Activated T-helper 9 cell treated with anti-CD3 and anti-CD28 coated beads, Interleukin-2, amount 50 U/mL, for 16 hours (primary cell): Measurements from ENCODE around the gene PAK6.

Experiments used
- DNase-seq: peaks from one replicate; pipeline ENCODE4 v3.0.0-alpha.2; 2020; ENCODE audit warnings: low read depth

Gene PAK6

GRCh38 chr15:40238532-40239403 lies at the start of gene PAK6:
Gene PAK6 (plus strand): TSS chr15:40239063. CDS start chr15:40264786, 25,723 bp downstream.
- no peak for DNase-seq

DNA sequence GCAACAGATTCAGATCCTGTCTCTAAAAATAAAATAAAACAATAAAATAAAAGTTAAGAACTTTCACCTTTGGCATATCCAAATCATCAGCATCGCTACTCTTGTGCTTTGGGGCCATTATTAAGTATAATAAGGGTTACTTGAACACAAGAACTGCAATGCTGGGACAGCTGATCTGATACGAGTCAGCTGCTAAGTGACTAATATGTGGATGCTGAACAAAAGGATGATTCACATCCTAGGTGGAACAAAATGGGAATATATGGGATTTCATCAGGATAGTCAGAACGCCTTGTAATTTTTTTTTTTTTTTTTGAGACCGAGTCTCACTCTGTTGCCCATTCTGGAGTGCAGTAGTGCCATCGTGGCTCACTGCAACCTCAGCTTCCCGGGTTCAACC lies 48.3 kb upstream of the PAK6 start:
- DNase-seq: no peak

DNA sequence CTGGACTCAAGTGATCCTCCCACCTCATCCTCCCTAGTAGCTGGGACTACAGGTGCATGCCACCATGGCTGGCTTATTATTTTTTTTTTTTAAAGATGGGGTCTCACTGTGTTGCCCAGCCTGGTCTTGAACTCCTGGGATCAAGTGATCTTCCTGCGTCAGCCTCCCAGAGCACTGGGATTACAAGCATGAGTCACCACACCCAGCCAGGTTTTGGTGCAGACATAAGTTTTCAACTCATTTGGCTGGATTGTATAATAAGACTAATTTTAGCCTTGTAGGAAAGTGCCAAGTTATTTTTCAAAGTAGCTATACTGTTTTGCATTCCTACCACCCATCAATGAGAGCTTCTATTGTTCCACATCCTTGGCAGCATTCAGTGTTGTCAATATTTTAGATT lies 45.9 kb upstream of the PAK6 start:
- no peak for DNase-seq

- no peak for DNase-seq
These were observed 41.4 kb upstream of the PAK6 start for GRCh38 chr15:40197434-40197833.

- DNase-seq: no peak
These were observed 40.3 kb upstream of the PAK6 start for GRCh38 chr15:40198355-40199085.

DNA sequence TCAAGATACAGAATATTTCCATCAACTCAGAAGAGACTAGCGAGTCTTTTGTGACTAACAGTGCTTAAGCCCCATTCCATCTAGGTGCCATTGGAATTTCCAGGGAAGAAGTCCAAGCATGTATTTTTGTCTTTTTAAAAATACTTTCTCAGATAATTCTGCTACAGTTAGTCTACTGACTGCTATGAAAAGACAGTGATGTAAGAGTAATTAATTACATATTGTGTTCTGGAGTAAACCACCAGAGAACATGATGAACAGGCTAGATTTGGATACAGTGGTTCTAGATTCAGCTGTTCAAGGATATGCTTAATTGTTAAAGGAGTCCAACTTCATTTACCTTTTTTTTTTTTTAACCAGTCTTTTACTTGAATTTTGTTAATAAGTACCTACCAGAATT lies 34.8 kb upstream of the PAK6 start:
- no peak for DNase-seq

DNA sequence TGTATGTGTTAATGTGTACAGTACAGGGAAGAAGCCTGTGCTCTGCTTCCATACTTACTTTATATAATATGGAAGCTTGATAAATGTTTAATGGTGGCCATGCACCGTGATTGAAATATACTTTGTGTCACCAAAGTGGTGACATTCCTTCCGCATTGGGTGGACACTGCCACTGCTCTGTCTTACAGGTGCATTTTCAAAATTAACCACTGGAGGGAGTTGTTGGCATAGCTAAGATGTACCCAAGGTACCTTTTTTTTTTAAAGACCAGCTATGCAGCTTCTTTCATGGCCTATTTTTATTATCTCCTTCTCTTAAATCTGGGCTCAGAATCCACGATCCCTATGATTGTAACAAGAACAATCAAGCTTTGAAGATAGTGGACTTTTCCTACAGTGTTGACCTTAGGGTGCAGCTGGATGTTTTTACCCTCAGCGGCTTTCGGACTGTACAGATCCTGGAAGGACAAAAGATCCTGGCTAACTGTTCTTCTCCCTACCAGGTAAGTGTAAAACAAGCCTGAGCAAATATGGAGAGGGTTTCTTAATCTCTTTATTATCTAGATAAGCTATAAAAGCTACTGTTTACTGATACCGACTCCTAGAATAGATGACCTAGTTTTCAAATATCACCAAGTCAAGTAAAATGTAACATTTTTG lies 21.6 kb upstream of the PAK6 start:
- DNase-seq: no peak

DNA sequence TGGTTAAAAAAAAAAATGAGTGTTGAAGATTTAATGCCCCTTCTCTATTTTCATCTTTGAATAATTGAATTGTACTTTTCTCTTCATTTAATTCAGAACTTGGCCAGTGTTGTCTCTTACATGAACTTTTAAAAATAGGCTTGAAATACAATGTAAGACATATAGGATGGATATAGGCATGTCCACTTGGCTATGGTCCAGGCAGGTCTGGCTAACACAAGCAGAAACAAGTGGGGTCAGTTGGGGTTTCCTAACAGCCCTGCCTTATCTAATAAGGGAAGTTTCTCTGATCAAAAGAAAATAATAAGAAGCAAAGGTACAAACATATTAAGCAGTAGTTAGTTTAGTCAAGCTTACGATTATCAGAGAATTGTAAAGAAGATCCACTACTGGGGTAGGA lies 19.1 kb upstream of the PAK6 start:
- DNase-seq: no peak

DNA sequence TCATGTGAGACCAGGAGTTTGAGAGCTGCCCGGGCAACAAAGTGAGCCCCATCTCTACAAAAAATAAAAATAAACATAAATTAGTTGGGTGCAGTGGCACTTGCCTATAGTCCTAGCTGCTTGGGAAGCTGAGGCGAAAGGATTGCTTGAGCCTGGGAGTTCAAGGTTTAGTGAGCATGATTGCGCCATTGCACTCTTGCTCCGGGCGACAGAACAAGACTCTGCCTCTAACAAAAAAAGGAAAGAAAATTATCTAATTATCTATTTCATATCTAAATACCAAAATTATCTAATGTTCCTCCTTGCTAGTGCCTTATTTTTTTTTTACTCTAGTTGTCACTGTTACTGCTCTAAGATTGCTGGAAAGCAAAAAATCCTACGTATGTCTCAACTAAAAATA lies 16.7 kb upstream of the PAK6 start:
- DNase-seq: no peak

GRCh38 chr15:40226736-40227135 lies 12.1 kb upstream of the PAK6 start:
- no peak for DNase-seq

DNA sequence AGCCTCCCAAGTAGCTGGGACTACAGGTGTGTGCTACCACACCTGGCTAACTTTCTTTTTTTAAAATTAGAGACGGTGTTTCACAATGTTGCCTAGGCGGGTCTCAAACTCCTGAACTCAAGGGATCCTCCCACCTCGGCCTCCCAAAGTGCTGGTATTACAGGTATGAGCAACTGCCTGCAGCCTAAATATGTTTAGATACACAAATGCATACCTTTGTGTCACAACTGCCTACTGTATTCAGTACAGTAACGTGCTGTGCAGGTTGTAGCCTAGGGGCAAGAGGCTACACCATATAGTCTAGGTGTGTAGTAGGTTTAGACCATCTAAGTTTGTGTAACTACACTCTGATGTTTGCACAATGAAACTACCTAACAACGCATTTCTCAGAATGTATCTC lies 9.5 kb upstream of the PAK6 start:
- DNase-seq: no peak

DNA sequence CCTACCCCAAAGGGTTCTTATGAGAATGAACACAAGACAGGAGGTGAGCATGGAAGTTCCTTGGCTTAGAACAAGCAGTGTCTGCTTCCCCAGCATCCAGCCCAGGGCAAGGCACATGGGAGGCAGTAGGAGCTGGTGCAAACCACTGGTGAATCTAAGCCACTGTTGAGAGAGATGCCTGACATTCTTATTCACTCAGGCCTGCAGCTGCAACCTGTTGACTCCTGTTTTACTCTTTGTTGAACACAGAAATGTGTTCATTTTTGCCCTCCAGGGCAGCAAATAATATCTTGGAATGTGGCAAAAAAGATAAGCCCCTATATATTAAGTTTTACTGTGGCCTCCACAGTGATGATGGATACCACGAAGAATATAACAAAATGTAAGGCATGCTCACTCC lies 8.9 kb upstream of the PAK6 start:
- no peak for DNase-seq

DNA sequence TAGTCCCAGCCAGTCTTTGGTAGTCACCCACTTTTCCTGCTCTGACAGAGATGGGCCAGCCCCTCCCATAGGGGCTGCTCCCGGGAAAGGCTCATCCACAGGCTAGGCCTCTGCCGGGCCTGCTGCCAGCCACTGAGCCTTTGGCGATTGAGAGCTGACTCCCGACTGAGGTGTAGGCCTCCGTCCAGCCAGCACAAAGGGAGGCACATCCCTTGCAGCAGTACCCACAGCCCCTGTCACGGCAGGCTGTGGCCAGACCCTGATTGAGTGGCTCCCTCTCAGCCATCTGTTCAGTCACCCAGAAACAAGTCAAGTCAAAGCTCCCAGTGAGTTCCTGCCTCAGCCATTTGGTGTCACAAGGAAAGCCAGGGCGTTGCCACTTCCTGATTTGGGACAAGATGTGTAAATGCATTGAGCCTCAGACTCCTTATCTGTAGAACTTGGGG lies 6.2 kb upstream of the PAK6 start:
- no peak for DNase-seq

DNA sequence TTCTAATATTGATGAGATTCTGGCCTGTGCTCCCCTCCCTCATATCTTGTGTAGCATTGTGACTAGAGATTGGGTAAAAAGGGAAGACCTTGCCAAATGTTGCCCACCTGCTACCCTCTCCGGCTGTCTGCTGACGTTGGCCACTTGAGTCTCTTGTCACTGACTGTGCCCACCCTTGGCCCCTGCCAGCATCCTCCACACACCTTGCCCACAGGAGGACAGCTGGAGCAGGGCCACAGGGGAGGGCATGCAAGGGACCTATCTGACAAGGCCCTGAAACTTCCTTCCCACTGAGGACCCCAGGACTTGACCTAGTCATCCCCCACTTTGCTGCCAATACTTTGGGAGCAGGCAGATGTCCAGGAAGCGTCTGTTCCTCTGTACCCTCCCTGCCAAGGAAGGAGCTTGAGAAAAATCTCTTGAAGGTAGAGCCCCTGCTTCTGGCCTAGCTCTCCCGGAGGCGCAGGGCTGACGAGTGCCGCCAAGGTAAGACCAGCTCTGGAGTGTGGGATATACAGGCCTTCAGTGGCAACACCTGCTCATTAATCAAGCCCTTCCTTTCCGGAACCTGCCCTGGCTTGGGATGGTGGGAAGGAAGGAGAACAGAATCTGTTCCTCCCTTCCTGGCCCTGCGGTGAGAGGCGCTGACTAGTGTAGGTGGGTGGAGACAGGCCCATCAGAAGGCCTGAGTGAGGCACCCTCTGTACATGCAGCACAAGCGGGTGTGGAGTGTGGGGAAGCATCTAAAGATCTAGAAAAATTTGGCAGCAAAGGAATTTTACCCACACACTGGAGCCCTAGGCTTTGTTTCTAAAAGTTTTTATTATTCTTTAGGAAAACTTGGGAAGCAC lies 4.9 kb upstream of the PAK6 start:
- no peak for DNase-seq

DNA sequence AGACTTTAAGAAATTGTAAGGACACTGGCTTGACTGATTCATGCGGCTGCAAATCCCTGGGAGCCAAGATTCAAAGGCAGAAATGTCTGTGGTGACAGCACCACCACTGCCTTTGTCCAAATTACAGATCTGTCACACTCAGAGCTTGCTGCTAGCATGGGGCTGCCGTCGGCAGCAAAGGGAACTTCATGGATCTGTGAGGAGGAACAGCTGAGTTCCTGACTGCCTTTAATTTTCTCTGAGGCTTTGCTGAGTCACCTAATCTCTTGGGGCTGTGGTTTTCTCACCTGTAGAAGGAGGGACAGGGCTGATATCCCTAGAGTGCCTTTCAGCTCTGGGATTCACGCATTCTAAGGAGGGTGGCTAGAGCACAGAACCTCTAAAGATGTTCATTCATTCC lies 4.1 kb upstream of the PAK6 start:
- DNase-seq: no peak

DNA sequence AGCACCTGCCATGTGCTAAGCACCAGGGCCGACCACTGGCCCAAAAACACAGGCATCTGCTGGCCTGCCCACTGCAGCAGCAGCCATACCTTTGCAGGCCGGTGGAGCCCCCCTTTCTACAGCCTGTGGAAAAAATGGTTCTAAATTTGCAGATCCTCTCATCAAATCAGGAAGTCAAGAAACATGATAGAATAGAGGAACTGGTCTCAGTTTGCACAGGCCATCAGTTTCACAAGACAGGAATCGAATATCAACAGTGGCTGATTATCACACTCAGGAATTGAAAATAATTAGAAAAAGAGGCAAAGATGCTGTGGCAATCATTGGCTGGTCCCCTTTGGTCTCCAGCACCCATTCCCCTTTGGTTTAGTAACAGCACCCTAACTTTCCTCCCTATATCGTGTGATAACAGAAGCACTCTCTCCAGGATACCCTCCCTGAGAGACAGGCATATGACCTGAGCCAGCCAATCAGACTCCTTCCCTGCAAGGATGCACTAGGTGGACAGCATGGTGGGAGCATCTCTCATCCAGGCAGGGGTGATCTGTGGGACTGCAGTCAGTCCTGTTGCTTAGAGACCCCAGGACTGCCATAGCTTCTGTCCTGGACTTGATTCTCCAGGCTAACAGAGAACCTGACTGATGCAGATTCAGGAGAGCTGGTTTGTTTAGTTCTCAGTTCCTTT lies 3.5 kb upstream of the PAK6 start:
- DNase-seq: no peak

DNA sequence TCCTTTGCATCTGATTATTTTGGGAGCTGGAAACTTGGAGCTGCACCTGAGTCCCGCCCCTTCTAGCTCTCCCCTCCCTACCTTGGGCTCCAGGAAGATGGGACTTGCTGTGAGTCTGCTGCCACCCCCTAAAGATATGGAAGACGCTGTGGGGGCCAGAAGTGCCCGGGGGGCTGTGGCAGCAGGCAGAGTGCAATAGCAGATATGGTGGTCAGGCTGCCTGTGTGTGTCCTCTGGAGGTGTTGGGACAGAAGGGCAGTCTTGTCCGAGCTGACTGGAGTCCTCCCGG lies 485 bp downstream of the PAK6 start:
- DNase-seq: no peak

DNA sequence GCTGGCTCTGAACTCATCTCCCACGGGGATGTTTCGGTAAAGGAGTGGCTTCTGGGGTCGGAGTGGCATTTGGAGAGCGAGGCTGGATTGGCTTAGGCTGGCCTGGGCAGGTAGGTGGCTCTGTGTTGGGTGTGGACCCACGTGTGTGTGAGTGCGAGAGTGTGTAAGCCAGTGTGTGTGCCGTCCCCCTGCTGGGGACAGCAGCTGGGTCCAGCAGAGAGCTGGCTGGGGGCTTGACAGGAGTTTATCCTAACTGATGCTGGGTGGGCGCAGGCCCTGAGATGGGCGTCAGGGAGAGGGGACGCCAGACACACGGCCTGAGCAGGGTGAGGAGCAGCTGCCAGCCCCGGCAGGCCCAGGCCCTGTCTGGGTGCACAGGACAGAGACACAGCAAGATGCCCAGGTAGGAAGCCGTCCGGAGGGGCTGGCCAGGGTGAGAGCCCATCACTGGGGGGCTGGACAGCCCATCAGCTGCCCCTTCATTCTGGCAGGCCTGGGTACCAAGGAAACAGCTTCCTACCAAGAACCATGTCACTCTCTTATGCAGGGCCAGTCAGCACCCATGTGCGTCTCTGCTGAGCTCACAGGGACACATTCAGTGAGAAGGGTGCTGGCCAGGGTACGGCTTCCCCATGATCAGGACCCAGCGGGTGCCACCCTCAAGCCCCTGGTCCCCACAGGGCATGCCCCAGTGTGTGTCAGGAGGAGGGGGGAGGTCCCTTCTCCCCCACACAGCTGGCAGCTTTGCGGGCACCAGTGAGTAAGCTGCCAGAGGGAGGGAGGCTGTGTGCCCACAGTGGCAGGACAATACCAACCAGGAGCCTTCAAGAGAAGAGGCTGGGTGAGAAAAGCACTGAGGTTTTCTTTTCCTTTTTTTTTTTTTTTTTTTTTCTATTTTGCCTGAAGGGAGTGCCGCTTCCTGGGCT lies 1.1 kb downstream of the PAK6 start:
- DNase-seq: no peak

DNA sequence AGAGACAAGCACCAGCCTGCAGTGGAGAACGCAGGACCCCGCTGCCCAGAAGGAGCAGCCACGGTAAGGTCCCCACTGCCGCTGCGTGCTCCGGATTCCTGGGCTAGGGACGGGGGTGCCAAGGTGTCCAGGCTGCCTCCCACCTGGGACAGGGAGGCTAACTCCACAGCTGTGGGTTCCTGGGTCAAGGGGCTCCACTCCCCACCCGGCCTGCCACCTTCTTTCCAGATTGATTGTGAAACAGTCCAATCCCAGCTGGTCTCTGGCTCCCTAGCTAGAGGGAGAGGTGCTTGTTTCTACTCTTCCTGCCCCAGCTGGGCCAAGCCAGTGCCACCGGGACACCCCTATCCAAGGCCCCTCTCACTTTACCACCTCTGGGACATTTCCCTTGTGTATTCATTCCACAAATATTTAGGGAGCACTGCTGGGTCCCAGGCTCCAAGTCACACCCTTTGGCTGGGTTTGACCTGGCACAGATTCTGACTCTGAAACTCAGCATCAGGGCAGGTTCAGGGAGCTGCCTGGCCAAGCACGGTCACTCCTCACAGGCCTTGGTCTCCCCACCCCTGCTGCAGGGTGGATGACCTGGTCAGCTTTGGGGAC lies 1.9 kb downstream of the PAK6 start:
- no peak for DNase-seq
